Spleen (tissue), 7 donors: Measurements from ENCODE around the gene PCDHGC3.

Source experiments
- POLR2A ChIP-seq, 3 donors: fragments of 450-650 bp; IDR thresholded peaks; one replicate each; pipeline ENCODE4 v1.5.1; 2017; ENCODE audit warnings: antibody characterized with exemption in 3 of 3, mild to moderate bottlenecking in 1 of 3
- POLR2AphosphoS5 ChIP-seq, 3 donors: sonication (generic); formaldehyde crosslinking; IDR thresholded peaks; one replicate each; pipeline ENCODE4 v1.5.1; 2017; ENCODE audit warnings: antibody characterized with exemption in 3 of 3
- TF ChIP-seq, protein P1 (sequence below), 11 experiments: fragments of 200-600 bp in 7 of 11; fragments of 450-650 bp in 4 of 11; sonication (generic) in 4 of 11; IDR thresholded peaks in 8 of 11; conservative IDR thresholded peaks in 3 of 11; 1 replicate in 7 of 11; 2 replicates in 4 of 11; pipeline versions ENCODE4 v1.4.0 to v1.8.0; 2016 to 2021; ENCODE audit warnings: antibody characterized with exemption in 11 of 11, inconsistent platforms in 4 of 11, mild to moderate bottlenecking in 1 of 11
- donor health status: DM: no; HTN: no; CAD: no; lungs with moderate emphysema.
- donor health status: DM: no; HTN: no; CAD: no.
- donor health status: DM: no; HTN: no; CAD: no.

DNA sequence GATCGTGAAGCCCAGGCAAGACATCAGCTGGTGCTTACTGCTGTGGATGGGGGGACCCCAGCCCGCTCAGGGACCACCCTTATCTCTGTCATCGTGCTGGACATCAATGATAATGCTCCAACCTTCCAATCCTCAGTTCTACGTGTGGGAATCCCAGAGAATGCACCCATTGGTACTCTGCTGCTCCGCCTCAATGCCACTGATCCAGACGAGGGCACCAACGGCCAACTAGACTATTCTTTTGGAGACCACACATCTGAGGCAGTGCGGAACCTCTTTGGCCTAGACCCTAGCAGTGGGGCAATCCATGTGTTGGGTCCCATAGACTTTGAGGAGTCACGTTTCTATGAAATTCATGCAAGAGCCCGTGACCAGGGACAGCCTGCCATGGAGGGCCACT lies 14.1 kb downstream of the PCDHGC3 start:
- TF ChIP-seq, protein P1, sequence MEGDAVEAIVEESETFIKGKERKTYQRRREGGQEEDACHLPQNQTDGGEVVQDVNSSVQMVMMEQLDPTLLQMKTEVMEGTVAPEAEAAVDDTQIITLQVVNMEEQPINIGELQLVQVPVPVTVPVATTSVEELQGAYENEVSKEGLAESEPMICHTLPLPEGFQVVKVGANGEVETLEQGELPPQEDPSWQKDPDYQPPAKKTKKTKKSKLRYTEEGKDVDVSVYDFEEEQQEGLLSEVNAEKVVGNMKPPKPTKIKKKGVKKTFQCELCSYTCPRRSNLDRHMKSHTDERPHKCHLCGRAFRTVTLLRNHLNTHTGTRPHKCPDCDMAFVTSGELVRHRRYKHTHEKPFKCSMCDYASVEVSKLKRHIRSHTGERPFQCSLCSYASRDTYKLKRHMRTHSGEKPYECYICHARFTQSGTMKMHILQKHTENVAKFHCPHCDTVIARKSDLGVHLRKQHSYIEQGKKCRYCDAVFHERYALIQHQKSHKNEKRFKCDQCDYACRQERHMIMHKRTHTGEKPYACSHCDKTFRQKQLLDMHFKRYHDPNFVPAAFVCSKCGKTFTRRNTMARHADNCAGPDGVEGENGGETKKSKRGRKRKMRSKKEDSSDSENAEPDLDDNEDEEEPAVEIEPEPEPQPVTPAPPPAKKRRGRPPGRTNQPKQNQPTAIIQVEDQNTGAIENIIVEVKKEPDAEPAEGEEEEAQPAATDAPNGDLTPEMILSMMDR (IDR thresholded peaks at IDR 0.05 in 8 of 11, conservative IDR thresholded peaks at IDR 0.05 in 3 of 11) = no peak
- no peak for TF ChIP-seq POLR2AphosphoS5 (IDR thresholded peaks at IDR 0.05)
- no peak for TF ChIP-seq POLR2A (IDR thresholded peaks at IDR 0.05)
